Fibroblast of skin of right biceps (primary cell): Measurements from ENCODE around the gene PLB1.

Experiments
- DNase-seq: peaks from one replicate; pipeline ENCODE4 v3.0.0-alpha.2; 2013

Gene PLB1

DNA sequence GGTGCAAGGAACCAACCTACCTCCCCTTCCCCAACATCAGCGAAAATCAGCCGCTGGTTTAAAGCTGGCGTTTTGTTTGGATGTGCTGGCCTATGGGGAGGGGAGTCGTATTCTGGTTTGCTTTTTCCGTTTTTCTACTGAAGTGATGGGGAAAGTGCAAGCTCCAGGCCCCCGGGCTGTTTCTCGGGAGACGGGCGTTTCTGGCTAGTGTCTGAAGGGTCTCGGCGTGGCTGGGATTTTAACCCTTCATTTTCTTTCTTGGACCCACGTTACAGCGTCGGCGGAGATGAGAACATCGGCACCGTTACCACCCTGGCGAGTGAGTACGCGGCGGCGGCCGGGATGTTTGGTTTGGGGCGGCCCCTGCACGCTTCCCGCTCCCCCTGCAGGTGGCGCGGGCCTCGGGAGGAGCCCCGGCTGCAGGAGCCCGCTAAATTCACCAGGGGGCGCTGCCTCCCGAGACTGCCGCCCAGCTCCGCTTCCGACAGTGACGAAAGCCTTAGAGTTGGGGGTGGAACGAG is 70.7 kb downstream of the PLB1 start:
- peak; percentile 80 for DNase-seq

DNA sequence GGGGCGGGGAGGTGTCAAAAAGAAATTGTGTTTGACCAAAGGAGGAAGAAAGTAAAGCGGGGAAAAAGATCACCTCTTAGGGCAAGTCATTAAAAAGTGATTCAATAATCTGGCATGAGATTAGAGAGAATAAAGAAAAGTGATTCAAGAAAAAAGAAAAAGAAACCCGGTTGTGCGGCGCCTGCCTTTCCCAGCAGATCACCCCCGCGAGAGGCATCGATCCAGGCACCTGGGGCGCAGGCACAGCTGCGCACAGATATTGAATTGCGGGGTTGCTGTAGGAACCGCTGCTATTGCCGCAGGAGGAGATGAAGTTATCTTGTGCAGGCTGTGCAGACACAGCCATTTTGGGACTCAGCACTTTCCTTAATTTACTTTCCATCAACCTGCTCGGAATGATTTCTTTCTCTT is 71.2 kb downstream of the PLB1 start:
- peak; percentile 10 for DNase-seq

DNA sequence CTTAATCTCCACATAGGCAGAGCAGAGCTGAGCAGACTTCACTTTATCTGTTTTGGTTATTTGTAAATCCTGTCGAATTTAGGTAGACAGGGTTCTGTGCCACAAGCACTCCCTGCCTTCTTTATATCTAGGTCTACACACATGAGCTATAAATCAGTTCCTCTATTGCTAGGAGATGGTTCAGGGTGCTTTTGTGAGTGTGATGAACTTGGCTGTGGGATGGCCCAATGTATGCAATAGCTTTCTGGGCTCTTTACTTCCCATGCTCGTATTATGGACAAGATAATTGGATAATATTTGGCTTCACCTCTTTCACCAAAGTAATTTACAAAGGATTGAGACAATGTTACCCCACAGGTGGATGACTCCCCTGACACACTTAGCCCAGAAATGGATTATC is 72.2 kb downstream of the PLB1 start:
- no peak for DNase-seq

DNA sequence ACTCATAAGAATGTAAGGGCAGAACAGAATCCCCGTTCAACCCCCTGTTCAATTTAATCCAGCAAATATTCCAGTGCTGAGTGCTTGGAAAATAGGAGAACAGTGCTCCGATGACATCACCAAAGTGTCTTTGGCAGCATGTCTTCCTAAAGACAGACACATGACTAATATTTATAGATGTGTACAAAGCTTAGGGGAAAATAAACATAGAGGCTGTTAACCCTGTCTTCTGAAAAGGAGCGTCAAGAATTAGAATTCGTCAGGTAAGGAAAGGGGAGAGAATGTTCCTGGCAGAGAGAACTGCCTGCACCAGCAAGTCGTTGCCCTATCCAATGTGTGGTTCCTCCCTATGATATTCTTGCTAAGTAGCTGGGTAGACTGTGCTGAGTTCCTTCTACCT is 72.7 kb downstream of the PLB1 start:
- peak; percentile 15 for DNase-seq

DNA sequence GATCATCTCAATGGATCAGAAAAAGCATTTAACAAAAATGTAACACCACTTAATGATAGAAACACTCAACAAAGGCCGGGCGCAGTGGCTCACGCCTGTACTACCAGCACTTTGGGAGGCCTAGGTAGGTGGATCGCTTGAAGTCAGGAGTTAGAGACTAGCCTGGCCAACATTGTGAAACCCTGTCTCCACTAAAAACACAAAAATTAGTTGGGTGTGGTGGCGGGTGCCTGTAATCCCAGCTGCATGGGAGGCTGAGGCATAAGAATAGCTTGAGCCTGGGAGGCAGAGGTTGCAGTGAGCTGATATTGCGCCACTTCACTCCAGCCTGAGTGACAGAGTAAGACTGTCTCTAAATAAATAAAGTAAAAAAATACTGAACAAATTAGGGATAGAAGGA is 74.6 kb downstream of the PLB1 start:
- no peak for DNase-seq

DNA sequence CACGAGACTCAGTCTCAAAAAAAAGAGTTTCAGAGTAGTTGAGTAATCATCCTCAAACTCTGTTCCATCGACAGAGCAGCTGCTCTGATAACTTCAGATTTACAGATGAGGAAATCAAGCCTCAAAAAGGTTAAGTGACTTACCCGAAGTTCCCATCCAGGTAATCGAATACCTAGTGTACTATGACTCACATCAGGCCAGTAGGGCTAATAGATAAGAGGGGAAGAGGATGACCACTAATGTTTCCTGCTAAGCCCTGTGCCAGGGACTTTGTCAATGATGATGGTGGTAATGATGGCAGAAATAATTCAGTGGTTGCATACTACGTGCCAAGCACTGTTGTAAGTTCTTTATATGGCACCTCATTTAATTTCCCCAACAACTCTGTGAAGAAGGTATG is 80.9 kb downstream of the PLB1 start:
- DNase-seq: no peak

DNA sequence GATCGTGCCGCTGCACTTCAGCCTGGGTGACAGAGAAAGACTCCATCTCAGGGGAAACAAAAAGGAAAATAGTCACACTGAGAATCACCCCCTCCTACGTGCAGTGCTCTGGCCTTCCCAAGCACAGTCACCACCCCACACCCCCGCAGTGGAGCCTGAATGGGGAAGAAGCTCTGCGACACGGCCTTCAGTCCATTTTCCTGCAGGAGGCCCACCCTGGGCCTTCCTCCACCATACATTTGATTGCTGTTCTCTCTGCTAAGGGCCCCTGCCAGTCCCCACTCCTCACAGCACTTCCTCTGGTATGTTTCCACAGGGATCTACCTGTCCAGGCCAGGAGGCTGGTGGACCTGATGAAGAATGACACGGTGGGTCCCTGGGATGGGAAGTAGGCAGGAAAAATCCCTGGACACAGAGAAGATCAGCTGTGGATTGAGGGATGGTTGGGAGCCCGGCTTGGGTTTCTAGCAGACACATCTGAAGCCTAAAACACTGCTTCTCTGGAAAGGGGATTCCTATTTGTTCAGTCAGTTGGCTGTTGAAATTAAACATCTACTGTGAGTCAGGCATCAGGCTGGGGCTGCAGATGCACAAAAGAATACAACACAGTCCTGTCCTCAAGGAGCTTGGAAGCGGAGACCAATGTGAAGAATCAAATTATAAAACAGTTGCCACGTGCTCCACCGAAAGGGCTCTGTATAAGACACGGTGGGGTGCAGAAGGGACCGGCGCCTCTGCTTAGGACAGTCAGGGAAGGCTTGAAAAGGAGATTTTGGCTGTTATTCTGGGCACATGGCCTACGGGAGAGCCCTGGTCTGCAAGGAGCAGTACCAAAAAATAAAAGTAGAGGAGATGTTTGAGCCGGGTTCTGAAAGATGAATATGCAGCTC is 82.2 kb downstream of the PLB1 start:
- DNase-seq: no peak

DNA sequence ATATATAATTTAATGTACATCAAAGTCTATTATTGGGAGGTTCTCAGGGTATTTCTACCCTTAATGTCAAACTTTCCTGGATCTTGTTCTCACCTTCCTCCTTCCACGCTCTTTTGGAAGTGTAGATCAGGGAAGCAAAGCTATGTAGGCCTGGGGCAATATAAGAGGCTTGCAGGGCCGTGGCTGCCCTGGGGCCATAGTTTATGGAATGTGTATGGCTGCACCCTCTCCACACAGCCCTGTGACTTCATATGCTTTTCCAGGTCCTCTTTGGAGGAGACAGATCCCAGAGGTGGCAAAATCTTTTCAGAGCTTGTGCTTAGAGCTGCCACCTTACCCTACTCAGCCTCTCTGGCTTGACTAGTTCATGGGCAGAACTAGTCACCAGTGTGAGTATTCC is 82.9 kb downstream of the PLB1 start:
- no peak for DNase-seq

DNA sequence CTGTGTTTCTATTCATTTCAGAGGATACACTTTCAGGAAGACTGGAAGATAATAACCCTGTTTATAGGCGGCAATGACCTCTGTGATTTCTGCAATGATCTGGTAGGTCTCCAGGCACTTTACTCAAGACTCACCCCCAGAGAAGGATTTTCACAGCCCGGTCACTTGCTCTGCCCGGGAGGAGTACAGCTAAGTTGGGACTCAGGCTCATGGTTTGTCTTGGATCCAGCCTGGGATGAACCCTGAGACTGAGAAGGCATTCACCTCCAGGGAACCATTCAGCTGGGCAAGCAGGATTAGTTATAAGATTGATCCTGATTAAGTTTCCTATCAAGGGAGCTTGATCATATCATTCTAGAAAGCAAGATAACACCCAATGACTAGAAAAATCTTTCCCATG is 83.7 kb downstream of the PLB1 start:
- no peak for DNase-seq

DNA sequence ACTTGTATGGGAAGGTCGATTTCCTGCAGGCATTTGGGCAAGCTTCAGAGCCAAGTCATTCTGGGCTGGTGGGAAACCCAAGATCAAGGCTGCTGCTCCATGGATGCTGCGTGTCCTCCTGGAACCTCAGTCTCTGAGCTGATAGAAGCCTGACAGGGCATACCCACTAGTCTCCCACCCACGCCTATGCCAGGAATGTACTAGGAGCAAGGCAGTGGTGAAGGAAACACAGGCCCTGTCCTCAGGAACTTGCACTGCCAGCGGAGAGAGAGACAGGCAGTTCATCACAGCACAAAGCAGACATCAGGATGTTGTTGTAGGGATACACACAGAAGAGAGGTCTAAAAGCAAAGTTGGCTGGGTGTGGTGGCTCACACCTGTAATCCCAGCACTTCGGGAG is 84.2 kb downstream of the PLB1 start:
- no peak for DNase-seq

DNA sequence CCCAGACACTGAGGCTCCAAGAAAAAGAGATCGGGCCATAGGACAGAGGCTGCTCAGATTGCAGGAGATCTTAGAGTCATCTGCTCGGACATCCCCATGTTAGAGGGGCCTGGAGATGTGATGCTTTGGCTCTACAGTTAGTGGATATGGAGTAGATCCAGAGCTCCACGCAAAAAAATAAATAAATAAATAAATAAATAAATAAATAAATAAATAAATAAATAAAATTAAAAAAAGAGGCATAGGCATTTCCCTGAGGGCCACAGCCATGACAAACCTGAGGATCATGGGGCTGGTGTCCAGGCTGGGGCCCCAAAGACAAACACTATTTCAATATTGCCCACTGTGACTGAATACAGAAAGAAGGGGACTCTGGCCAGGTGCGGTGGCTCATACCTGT is 85.5 kb downstream of the PLB1 start:
- no peak for DNase-seq

DNA sequence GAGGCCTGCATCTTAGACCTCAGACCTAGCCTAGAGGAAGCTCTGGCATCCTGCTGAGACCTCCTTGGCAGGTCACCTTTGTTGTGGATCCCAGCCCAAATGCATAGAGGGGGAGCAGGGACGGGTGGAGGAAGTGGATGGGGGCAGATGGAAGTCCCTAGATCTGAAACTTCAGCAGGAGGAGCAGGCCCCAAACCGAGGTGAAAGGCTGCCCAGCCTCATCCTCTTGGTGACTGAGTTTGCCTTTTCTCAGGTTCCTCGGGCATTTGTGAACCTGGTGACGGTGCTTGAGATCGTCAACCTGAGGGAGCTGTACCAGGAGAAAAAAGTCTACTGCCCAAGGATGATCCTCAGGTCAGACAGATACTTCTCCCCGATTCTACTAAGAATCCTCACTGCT is 86.3 kb downstream of the PLB1 start:
- DNase-seq: no peak

DNA sequence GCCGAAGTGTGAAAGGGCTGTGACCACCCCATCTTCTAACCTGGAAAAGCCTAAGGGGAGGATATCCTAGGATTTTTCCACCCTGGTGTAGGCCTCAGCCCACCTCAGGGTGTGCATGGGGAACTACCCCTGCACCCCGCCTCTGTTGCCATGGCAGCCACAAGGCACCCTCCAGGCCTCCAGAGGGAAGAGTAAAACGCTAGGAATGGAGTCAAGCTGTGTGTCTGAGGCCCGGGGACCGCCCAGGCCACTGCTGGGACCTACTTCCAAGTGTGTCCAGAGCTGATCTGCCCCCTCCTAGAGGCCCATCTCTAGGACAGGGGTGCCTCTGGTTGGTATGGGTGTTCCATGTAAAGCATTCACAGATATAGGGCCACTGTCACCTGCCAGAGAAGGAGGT is 86.7 kb downstream of the PLB1 start:
- no peak for DNase-seq

DNA sequence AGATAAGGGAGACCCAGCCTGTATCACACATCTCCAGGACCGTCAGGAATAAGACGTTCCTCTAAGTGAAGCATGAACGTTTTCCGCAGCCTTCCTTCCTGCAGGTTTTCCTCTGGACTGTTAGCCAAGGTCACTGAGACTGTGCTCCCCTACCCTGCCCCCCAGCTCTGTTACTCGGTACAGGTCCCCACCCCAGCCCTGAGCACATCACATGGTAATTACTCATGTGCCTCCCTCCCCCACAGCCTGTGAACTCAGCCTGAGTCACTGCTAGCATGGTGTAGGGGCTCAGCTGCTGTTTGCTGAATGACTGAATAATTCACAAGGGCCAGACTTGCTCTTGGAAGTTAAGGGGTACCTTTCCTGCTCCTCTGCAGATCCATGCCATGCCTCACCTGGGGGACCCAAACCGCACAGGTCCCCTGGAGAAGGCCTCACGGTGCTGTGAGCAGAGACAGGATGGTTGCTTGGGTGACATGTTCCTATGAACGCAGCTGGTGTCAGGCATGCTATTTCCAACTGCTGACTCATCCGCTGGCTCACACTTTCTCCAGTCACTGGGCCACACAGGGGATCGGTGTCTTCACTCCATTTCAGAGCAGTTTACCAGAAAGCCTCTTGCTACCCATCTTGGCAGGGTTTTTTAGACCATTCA is 88.2 kb downstream of the PLB1 start:
- DNase-seq: peak; percentile 95

DNA sequence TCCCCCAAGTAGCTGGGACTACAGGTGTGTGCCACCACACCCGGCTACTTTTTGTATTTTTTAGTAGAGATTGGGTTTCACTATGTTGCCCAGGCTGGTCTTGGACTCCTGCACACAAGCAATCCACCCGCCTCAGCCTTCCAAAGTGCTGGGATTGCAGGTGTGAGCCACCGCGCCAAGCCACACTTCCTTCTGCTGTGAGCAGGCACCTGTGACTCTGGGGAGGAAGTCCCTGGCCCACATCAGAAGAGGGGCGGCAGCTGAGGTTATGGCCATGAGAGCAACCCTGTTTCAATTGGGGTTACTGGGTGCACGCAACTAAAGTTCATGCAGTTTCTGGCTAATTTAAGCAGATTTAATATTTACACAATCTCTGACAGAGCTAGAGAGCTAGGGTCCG is 91.0 kb downstream of the PLB1 start:
- no peak for DNase-seq

DNA sequence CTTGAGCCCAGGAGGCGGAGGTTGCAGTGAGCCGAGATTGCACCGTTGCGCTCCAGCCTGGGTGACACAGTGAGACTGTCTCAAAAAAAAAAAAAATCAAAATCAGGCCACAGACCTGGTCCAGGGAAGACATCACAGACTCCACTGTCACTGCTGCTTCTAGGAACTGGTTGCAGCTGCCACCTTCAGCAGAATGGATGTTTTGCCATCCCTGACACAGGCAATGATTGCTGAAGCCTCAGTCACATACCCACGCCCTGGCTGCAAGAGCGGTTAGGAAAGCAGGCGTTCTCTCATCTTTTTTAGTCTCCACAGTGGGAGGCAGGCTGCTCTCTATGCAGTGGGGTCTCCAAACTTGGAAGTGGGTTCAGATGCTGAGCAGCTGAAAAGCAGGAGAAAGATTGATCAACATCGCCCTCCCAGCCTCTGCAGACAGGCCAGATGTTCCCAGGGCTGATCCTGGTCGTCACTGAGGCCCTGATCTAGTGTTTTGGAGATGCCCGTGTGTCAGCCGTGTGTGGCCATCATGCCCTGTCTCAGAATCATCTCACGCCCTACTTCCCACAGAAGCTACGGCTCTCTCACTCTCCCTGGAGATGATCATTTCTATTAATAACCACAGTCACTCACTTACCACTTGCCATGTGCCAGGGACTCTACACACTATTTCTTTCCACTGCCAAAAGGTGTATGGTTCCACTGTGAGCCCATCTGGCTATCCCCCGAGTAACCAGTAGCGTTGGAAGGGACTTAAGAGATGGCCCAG is 91.8 kb downstream of the PLB1 start:
- DNase-seq: no peak

DNA sequence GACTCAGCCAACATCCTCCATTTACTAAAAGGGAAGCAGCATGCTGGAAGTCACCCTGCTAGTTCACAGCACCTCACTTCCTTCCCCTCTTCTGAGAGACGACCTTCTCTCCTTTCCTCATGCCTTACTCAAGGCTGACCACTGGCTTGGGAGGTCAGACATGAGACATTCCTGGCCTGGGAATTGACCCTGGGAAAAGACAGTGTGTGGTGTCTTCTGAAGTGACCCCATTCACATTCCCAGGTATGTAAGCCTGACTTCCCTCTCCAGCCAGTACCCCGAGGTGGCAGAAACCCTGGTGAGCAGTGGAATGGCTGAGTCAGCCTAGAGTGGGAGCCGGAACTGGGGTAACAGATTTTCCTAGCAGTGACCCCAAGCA is 92.4 kb downstream of the PLB1 start:
- DNase-seq: no peak

DNA sequence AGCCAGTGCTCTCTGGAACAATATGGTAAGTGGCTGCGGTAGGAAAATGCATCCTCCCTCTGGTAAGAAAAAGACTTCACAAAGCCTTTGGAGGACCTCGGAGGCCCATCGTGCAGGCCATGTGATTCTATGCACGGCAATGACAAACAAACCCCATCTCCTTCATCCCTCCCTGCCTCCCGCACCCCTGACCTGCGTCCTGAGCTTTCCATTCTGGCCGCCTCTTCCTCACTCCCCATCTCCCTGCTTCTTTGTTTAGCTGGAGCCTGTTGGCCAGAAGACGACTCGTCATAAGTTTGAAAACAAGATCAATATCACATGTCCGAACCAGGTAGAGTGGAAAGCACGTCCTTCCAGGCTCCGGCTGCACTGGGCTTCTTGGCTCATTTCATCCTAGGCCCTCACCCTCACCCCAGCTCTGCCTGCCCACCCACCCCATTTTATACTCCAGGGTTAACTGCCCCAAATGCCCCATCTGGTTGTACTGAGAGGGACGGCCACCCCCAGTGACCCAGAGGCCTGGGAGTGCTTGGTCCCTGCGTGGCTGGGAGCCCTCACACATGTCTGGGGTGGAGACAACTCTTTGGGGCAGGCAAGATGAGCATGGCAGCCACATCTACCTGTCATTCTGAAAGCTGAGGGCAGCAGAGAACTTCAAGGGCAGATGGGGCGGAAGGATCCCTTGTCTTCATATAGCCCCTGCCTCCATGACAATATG is 94.0 kb downstream of the PLB1 start:
- no peak for DNase-seq

DNA sequence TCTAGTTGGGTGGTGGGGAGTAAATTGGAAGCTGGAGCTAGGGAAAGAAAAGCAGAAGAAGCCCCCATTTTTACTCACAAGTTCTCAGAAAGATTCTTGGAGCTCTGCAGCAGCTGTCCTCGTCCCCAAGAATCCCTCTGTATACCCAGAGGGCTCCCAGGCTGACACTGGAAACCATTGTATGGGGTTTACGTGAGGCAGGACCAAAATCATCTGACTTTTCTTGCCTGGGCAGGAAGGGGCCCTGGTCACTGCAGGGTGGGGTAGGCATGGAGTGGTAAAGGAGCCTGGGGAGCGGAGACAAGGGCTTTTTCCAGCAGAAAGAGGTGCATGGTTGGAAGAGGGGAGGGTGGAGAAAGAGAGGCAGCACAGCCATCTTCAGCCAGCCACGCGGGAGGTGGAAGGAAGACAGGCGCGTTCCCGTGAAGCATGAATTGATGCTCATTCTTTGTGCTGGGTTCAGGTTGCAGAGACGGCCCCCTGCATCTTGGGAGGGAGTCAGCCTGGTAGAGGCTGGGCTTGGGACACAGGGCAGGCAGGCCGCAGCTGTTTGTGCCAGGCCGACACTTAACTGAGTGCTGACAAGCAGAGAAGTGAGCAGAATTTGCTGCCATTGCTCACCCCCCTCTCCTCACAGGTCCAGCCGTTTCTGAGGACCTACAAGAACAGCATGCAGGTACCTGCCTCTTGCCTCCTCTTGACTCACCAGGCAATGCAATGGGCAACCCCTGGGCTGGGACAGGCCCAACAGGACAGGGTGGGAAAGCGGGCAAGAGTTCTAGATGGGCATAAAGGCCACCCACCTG is 94.8 kb downstream of the PLB1 start:
- DNase-seq: no peak

DNA sequence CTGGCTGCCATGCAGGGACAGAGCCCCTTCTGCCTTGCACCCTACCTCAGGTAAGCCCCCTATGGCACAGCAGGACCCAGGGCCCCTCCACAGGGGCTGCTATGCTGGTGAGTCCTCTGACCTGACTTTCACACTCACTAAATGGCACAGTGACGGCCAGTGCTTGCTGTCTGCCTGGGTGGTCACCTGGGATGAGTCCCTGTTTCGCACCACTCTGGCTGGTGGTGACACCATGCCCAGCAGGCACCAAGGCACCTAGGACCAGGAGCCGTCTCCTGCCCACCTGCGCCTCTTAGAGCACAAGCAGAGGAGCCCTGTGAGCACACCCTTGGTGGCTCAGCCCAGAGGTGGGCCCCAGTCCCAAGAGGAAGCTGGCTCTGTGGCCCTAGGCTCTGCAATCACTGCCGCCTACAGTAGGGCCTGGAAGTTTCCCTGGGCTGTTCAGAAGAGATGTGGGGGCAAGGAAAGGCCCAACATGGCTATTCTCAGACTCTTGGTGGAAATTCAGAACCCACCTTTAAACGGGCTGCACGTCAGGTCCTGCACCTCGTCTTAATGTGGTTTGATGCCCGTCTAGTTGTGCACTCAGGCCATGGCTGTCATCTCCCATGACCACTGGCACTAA is 96.0 kb downstream of the PLB1 start:
- DNase-seq: no peak

DNA sequence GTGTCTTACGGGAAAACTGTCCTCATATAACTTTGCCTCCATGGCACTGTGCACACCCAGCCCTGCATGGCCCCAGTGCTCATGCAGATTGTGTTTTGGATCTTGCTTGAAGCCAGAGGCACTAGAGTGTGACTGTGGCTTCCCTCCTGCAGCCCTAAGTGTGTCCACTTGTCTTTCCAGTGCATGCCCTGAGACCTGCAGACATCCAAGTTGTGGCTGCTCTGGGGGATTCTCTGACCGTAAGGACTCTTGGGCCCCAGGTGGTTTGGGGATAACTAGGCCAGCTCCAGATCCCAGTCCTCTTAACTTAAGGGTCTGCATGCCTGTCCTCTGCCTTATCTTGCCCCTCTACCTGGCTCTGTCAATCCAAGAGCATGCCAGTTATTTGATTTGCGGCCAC is 96.6 kb downstream of the PLB1 start:
- DNase-seq: no peak
